IPS DF 6.9 (cell line): ENCODE measurements around the gene MAPKAP1.

Experiments used
- DNase-seq: peaks from one replicate; pipeline ENCODE4 v3.0.0-alpha.2; 2013; ENCODE audit warnings: low read depth, low spot score
- H3K27ac ChIP-seq: one replicate; pipeline ENCODE4 v1.5.1; 2013; ENCODE audit warnings: low read length, control low read depth
- H3K27me3 ChIP-seq: 2 replicates; pipeline ENCODE4 v1.6.1; 2013; ENCODE audit warnings: mild to moderate bottlenecking, low read length; ENCODE audit not compliant: control insufficient read depth, insufficient read depth
- H3K36me3 ChIP-seq: 2 replicates; pipeline ENCODE4 v1.6.1; 2013; ENCODE audit warnings: low read length; ENCODE audit not compliant: control insufficient read depth, insufficient read depth
- H3K4me1 ChIP-seq: 2 replicates; pipeline ENCODE4 v1.6.1; 2013; ENCODE audit warnings: low read length; ENCODE audit not compliant: control insufficient read depth, insufficient read depth
- H3K4me3 ChIP-seq: 2 replicates; pipeline ENCODE4 v1.5.1; 2013; ENCODE audit warnings: mild to moderate bottlenecking, low read length
- H3K9me3 ChIP-seq: 2 replicates; pipeline ENCODE4 v1.6.1; 2013; ENCODE audit warnings: low read length, inconsistent platforms; ENCODE audit not compliant: control insufficient read depth, insufficient read depth
- WGBS: extraction: QIAGEN DNeasy Blood & Tissue Kit; methylation state at CpG from one replicate; pipeline ENCODE4 v1.1.7; 2013; ENCODE audit warnings: mixed read lengths, missing lambda C conversion rate; ENCODE audit not compliant: insufficient read length, insufficient coverage; 5-methylcytosine and 5-hydroxymethylcytosine counted together

MAPKAP1 gene

DNA sequence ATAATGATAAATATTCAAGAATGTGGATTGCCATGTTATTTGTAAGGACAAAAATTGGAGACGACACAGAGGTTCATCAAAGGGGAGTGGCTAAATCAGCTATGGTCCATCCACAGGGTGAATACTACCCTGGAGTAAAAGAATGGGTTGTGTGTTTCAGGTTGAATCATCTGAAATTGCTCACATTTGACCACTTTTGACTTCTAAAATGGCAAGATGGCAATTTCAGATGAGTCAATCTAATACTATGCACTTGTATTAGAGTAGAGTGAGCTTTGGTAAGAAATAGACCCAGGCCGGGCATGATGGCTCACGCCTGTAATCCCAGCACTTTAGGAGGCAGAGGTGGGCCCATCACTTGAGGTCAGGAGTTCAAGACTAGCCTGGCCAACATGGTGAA lies 313.6 kb downstream of the MAPKAP1 start:
- H3K27ac ChIP-seq = no peak overlapping the region
- H3K4me3 ChIP-seq = no peak overlapping the region
- no peaks in the 10 kb centered on the region for H3K27me3 ChIP-seq
- H3K36me3 ChIP-seq = no peaks in the 10 kb centered on the region
- no peaks in the 10 kb centered on the region for H3K9me3 ChIP-seq
- DNase-seq = no peak
- no CpG with 5 or more reads among the region's 3 CpGs for WGBS
- H3K4me1 ChIP-seq = no peaks in the 10 kb centered on the region; the same call in 1 of the 2 replicates

- Histone ChIP-seq H3K4me3 (no peak overlapping the region), H3K27ac (no peak overlapping the region), H3K9me3 (no peaks in the 10 kb centered on the region), H3K27me3 (no peaks in the 10 kb centered on the region), H3K4me1 (no peaks in the 10 kb centered on the region), H3K36me3 (no peaks in the 10 kb centered on the region)
- no CpG with 5 or more reads among the region's 6 CpGs for WGBS
- DNase-seq = no peak
Measured at GRCh38 chr9:125391704-125392103, 315.3 kb downstream of the MAPKAP1 start.

GRCh38 chr9:125388978-125389377 lies 318.0 kb downstream of the MAPKAP1 start:
- H3K4me3 ChIP-seq = no peak overlapping the region
- no CpG with 5 or more reads among the region's 6 CpGs for WGBS
- no peaks in the 10 kb centered on the region for H3K9me3 ChIP-seq
- no peak for DNase-seq
- no peaks in the 10 kb centered on the region for H3K27me3 ChIP-seq
- H3K4me1 ChIP-seq = no peaks in the 10 kb centered on the region
- H3K36me3 ChIP-seq = no peaks in the 10 kb centered on the region
- no peak overlapping the region for H3K27ac ChIP-seq

- Histone ChIP-seq H3K4me3 (no peak overlapping the region), H3K4me1 (no peaks in the 10 kb centered on the region), H3K27ac (no peak overlapping the region), H3K36me3 (no peaks in the 10 kb centered on the region), H3K27me3 (no peaks in the 10 kb centered on the region), H3K9me3 (no peaks in the 10 kb centered on the region)
- no peak for DNase-seq
- no CpG with 5 or more reads among the region's 14 CpGs for WGBS
Measured at GRCh38 chr9:125387861-125388524, 319.0 kb downstream of the MAPKAP1 start.
